Hindlimb muscle (tissue), 1 donor: ENCODE results near the gene HOXD10. TPM values are rescaled to one million over a fixed set of nuclear protein-coding genes. Genes with fewer than 3 reads are reported as not detected.

Source experiments
- DNase-seq: peaks from one replicate; pipeline ENCODE4 v3.0.0-alpha.2; 2013
- polyA plus RNA-seq: library from polyadenylated mRNA; unstranded; fragments of 120-200 nt; gene quantifications from one replicate; pipeline ENCODE4 v1.2.1, GENCODE V29; 2013; ENCODE audit not compliant: insufficient read length

Gene HOXD10
- polyA plus RNA-seq = 0.10 TPM

- peak; percentile 84 for DNase-seq
Measured at GRCh38 chr2:176115883-176116813, at the start of gene HOXD10. TSS of gene HOXD10 (plus strand) at chr2:176116778. CDS start at chr2:176116834, 56 bp downstream.

GRCh38 chr2:176067589-176068418, 48.8 kb upstream of the HOXD10 start:
- DNase-seq = no peak

GRCh38 chr2:176068419-176068832, 48.2 kb upstream of the HOXD10 start:
- DNase-seq = no peak

GRCh38 chr2:176071330-176072291, 45.0 kb upstream of the HOXD10 start:
- no peak for DNase-seq

GRCh38 chr2:176072292-176072669, 44.3 kb upstream of the HOXD10 start:
- no peak for DNase-seq

- no peak for DNase-seq
Measured at GRCh38 chr2:176072951-176073904, 43.4 kb upstream of the HOXD10 start.

GRCh38 chr2:176074919-176075425, 41.6 kb upstream of the HOXD10 start:
- DNase-seq = no peak

GRCh38 chr2:176075481-176075880, 41.1 kb upstream of the HOXD10 start:
- DNase-seq = peak; percentile 43

- DNase-seq = no peak
Measured at GRCh38 chr2:176076063-176076462, 40.5 kb upstream of the HOXD10 start.

GRCh38 chr2:176076796-176077195, 39.8 kb upstream of the HOXD10 start:
- DNase-seq = no peak

- no peak for DNase-seq
Measured at GRCh38 chr2:176078541-176079284, 37.9 kb upstream of the HOXD10 start.

GRCh38 chr2:176079285-176079830, 37.2 kb upstream of the HOXD10 start:
- DNase-seq = no peak

GRCh38 chr2:176079831-176080539, 36.6 kb upstream of the HOXD10 start:
- no peak for DNase-seq

- DNase-seq = no peak
Measured at GRCh38 chr2:176080540-176081375, 35.8 kb upstream of the HOXD10 start.

- DNase-seq = no peak
Measured at GRCh38 chr2:176081376-176081836, 35.2 kb upstream of the HOXD10 start.

- DNase-seq = no peak
Measured at GRCh38 chr2:176081837-176082524, 34.6 kb upstream of the HOXD10 start.

- no peak for DNase-seq
Measured at GRCh38 chr2:176082525-176082823, 34.1 kb upstream of the HOXD10 start.
